ENCODE results near the gene RBM6.
A peak's percentile ranks its signal among the peaks of the same experiment; 100 is the strongest.

DNA sequence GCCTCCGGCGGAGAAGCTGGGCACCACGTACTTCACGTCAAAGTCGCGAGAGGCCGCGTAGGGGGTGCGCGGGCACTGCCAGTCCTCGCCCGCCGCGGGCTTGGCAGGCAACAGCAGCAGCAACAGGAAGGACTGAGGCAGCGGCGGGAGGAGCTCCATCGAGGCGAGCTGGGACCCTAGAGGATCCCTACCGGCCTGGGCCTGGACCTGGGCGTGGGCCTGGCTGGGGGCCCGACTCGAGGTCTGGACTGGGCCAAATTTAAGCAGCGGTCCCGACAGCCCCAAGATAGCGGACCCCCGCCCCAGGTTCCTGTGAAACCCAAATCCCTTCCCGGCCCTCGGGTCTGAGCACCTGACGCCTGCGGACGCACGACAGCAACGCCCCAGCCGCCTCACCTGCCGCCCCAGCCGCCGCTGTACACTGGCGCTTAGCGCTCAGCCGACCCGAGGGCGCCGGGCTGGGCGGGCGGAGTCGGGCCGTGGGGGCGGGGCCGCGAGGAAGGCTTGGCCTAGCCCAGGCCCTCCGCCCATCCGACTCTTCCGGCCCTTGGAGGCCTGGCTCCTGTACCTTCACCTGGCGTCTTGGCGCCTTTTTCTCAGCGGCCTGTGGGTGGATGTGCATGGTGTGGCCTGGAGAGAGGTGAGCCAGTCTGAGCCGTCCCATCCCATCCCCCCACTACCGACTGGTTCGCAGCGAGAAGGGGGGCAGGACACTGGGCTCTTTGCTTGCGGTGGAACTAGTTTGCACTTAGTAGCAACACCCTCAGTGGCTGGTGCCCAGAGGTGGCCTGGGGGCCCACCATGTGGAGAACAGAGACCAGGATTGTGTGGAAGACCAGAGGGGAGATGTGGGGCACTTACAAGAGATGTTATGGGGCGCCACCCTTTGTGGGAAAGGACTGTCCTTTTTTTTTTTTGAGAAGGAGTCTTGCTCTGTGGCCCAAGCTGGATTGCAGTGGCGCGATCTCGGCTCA lies 36.2 kb upstream of the RBM6 start, which contains the start of gene MST1R:
- TF ChIP-seq CTCF (IDR thresholded peaks at IDR 0.05), result peak in 2 of 5 experiments; percentile 30 to 40
- TF ChIP-seq POLR2AphosphoS5 (IDR thresholded peaks at IDR 0.05), result peak; percentile 80 to 97 (median 97)
